Stomach (tissue), 4 donors: Measurements from ENCODE around the gene FITM1.

ENCODE experiments used
- CTCF ChIP-seq, 7 experiments: fragments of 450-650 bp in 4 of 7; fragments of 200-600 bp in 3 of 7; sonication (generic) in 3 of 7; IDR thresholded peaks; one replicate each; pipeline ENCODE4 v1.5.1; 2016 to 2019; ENCODE audit warnings: antibody characterized with exemption in 7 of 7, control low read depth in 2 of 7, mild to moderate bottlenecking in 1 of 7
- EP300 ChIP-seq: sonication (generic); formaldehyde crosslinking; IDR thresholded peaks from one replicate; pipeline ENCODE4 v1.6.1; 2017; ENCODE audit warnings: antibody characterized with exemption

DNA sequence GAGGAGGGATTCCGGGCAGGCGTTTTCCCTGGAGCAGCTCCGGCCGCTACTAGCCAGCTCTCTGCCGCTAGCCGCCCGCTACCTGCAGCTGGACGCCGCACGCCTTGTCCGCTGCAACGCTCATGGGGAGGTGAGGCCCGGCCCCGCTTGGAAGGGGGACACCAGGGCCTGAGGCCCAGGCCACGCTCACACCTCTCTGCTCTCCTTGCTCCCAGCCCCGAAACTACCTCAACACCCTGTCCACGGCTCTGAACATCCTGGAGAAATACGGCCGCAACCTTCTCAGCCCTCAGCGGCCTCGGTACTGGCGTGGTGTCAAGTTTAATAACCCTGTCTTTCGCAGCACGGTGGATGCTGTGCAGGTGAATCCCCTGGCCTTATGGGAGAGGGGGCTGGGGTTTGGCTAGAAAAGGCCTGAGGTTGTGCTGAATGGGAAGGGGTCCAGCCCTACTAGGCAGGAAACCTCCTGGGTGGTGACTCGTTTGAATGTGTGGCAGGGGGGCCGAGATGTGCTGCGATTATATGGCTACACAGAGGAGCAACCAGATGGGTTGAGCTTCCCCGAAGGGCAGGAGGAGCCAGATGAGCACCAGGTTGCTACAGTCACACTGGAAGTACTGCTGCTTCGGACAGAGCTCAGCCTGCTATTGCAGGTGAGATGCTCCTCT, 17.4 kb downstream of the FITM1 start:
- TF ChIP-seq CTCF (IDR thresholded peaks at IDR 0.05): no peak
- no peak for TF ChIP-seq EP300
